Measurements from ENCODE around the gene NANOS1. TPM values are rescaled to one million over a fixed set of nuclear protein-coding genes. Genes with fewer than 3 reads are reported as not detected.

The NANOS1 gene
- total RNA-seq, 1 experiment from 2014 or later = 18.0 TPM

Other genes starting within 250 kb of the NANOS1 start
- 214 TPM for gene EIF3A, start 51.1 kb downstream of the NANOS1 start, total RNA-seq (2021; ENCODE audit: unreplicated experiment)
- 72.8 TPM for gene DENND10, start 74.4 kb downstream of the NANOS1 start, total RNA-seq (2021; ENCODE audit: unreplicated experiment)
- 67.0 TPM for gene SFXN4, start 136.0 kb downstream of the NANOS1 start, total RNA-seq (2021; ENCODE audit: unreplicated experiment)
- 235 TPM for gene PRDX3, start 149.1 kb downstream of the NANOS1 start, total RNA-seq (2021; ENCODE audit: unreplicated experiment)
- 29.0 TPM for gene GRK5, start 177.9 kb downstream of the NANOS1 start, total RNA-seq (2021; ENCODE audit: unreplicated experiment)